Astrocyte (in vitro differentiated cells and primary cell): Measurements from ENCODE around the gene PSMD9. TPM values are rescaled to one million over a fixed set of nuclear protein-coding genes. Genes with fewer than 3 reads are reported as not detected.

ENCODE experiments used
- DNase-seq: peaks from one replicate; pipeline ENCODE4 v3.0.0-alpha.2; 2010; ENCODE audit warnings: low read depth
- FAIRE-seq: peaks from 2 replicates; lab custom pipeline; 2011; peaks lifted over from hg19 to GRCh38; lab: Jason Lieb, UNC
- H2AFZ ChIP-seq: 2 replicates; pipeline ENCODE4 v1.6.0; 2012; ENCODE audit warnings: low read depth, low read length, inconsistent platforms
- H3K27ac ChIP-seq: 2 replicates; pipeline ENCODE4 v1.5.1; 2011; ENCODE audit warnings: low read depth, low read length, inconsistent platforms
- H3K27me3 ChIP-seq: 2 replicates; pipeline ENCODE4 v1.6.0; 2011; ENCODE audit warnings: low read length, inconsistent platforms; ENCODE audit not compliant: insufficient read depth
- H3K36me3 ChIP-seq: 2 replicates; pipeline ENCODE4 v1.5.1; 2011; ENCODE audit warnings: low read length, inconsistent platforms; ENCODE audit not compliant: insufficient read depth
- H3K4me1 ChIP-seq: 2 replicates; pipeline ENCODE4 v1.5.1; 2011; ENCODE audit warnings: low read length, inconsistent platforms; ENCODE audit not compliant: insufficient read depth
- H3K4me2 ChIP-seq: 2 replicates; pipeline ENCODE4 v1.6.0; 2012; ENCODE audit warnings: low read length, inconsistent platforms
- H3K4me3 ChIP-seq: 2 replicates; pipeline ENCODE4 v1.5.1; 2011; ENCODE audit warnings: low read depth, mild to moderate bottlenecking, low read length, inconsistent platforms; ENCODE audit not compliant: insufficient read depth
- H3K79me2 ChIP-seq: 2 replicates; pipeline ENCODE4 v1.6.0; 2012; ENCODE audit warnings: mild to moderate bottlenecking, low read length, inconsistent platforms; ENCODE audit not compliant: insufficient read depth
- H3K9ac ChIP-seq: 2 replicates; pipeline ENCODE4 v1.6.0; 2012; ENCODE audit warnings: mild to moderate bottlenecking, low read length, inconsistent platforms
- H3K9me3 ChIP-seq: 2 replicates; pipeline ENCODE4 v1.5.1; 2012; ENCODE audit warnings: low read depth, mild to moderate bottlenecking, low read length, inconsistent platforms; ENCODE audit not compliant: insufficient read depth
- H4K20me1 ChIP-seq: 2 replicates; pipeline ENCODE4 v1.6.0; 2012; ENCODE audit warnings: low read length, inconsistent platforms; ENCODE audit not compliant: insufficient read depth
- H3K27ac Mint-ChIP-seq: one replicate; pipeline ENCODE4 v1.8.0; 2021; ENCODE audit warnings: mild to moderate bottlenecking, mixed read lengths; ENCODE audit not compliant: unreplicated experiment
- H3K27me3 Mint-ChIP-seq: one replicate; pipeline ENCODE4 v1.8.0; 2021; ENCODE audit warnings: low read depth, mixed read lengths; ENCODE audit not compliant: unreplicated experiment
- H3K36me3 Mint-ChIP-seq: one replicate; pipeline ENCODE4 v1.8.0; 2021; ENCODE audit warnings: low read depth, mixed read lengths; ENCODE audit not compliant: unreplicated experiment
- H3K4me1 Mint-ChIP-seq: one replicate; pipeline ENCODE4 v1.8.0; 2021; ENCODE audit warnings: low read depth, mixed read lengths; ENCODE audit not compliant: unreplicated experiment
- H3K4me3 Mint-ChIP-seq: one replicate; pipeline ENCODE4 v1.8.0; 2021; ENCODE audit warnings: mild to moderate bottlenecking, moderate library complexity, mixed read lengths; ENCODE audit not compliant: unreplicated experiment
- H3K9me3 Mint-ChIP-seq: one replicate; pipeline ENCODE4 v1.8.0; 2021; ENCODE audit warnings: mild to moderate bottlenecking, mixed read lengths; ENCODE audit not compliant: unreplicated experiment
- EZH2 ChIP-seq: IDR thresholded peaks from 2 replicates; pipeline ENCODE4 v1.6.1; 2012; ENCODE audit warnings: mild to moderate bottlenecking, low read length, inconsistent platforms; ENCODE audit not compliant: insufficient read depth
- total RNA-seq: library from RNA; stranded (reverse); gene quantifications from 2 replicates; pipeline ENCODE4 v1.2.1, GENCODE V29; 2021
- TF ChIP-seq, protein P1 (sequence below): IDR thresholded peaks from 2 replicates; pipeline ENCODE4 v1.5.1; 2011; ENCODE audit warnings: low read depth, mild to moderate bottlenecking, inconsistent platforms, low read length, moderate library complexity; ENCODE audit not compliant: insufficient read depth

PSMD9 gene
- total RNA-seq, 1 donor from 2014 or later: 63.4 TPM

DNA sequence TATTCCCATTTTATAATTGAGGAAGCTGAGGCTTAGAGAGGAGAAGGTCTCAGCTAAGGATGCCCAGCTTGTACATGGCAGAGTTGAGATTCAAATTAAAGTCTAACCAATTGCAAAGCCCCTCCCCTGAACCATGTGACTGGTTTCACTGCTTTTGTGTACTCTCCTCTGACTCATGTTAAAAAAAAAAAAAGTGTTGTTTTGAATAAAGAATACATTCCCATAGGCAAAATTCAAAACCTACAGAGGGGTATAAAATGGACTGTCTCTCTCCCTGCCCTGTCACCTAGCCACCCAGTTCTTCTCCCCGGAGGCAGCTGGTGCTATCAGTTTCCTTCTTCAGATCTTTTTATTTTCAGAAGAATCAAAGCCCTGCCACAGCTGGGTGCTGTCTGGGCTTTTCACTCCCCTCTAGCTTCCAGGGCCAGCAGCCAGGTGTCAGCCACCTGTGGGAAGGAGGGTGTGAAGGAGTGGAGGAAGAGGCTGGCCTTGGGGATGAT lies 5.4 kb downstream of the PSMD9 start:
- Histone ChIP-seq H3K27me3 (no peaks in the 10 kb centered on the region), H3K27ac (peak overlapping the region; percentile 59), H3K79me2 (peaks cover 70% of the 10 kb centered on the region), H3K4me1 (peaks cover 14% of the 10 kb centered on the region), H3K9me3 (no peaks in the 10 kb centered on the region), H3K4me3 (no peak overlapping the region), H2AFZ (no peak overlapping the region), H3K9ac (peak overlapping the region; percentile 52), H3K36me3 (peaks cover 20% of the 10 kb centered on the region), H4K20me1 (peaks cover 49% of the 10 kb centered on the region), H3K4me2 (peak overlapping the region; percentile 29)
- FAIRE-seq: no peak
- peak; percentile 58 for DNase-seq
- no peak for TF ChIP-seq EZH2
- TF ChIP-seq, protein P1, sequence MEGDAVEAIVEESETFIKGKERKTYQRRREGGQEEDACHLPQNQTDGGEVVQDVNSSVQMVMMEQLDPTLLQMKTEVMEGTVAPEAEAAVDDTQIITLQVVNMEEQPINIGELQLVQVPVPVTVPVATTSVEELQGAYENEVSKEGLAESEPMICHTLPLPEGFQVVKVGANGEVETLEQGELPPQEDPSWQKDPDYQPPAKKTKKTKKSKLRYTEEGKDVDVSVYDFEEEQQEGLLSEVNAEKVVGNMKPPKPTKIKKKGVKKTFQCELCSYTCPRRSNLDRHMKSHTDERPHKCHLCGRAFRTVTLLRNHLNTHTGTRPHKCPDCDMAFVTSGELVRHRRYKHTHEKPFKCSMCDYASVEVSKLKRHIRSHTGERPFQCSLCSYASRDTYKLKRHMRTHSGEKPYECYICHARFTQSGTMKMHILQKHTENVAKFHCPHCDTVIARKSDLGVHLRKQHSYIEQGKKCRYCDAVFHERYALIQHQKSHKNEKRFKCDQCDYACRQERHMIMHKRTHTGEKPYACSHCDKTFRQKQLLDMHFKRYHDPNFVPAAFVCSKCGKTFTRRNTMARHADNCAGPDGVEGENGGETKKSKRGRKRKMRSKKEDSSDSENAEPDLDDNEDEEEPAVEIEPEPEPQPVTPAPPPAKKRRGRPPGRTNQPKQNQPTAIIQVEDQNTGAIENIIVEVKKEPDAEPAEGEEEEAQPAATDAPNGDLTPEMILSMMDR: no peak
- H3K36me3 Mint-ChIP-seq: peaks cover 7% of the 10 kb centered on the region
- no peaks in the 10 kb centered on the region for H3K27me3 Mint-ChIP-seq
- H3K4me1 Mint-ChIP-seq: peaks cover 23% of the 10 kb centered on the region
- H3K27ac Mint-ChIP-seq: no peak overlapping the region
- H3K4me3 Mint-ChIP-seq: peak overlapping the region; percentile 36
- no peaks in the 10 kb centered on the region for H3K9me3 Mint-ChIP-seq

DNA sequence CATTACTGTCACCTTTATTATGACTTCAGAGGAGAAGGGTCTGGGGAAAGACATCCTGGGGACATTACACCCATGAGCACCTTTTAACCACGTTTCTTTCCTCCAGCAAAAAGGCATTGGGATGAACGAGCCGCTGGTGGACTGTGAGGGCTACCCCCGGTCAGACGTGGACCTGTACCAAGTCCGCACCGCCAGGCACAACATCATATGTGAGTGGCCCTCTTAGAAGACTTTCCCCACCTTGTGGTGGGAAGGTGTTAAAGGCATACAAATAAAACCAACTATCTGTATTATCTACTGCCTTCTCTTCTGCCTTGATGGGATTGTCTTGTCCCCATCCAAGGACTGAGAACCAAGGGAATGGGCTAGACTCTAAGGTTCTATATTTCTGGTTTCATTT lies 6.0 kb downstream of the PSMD9 start:
- H3K4me1 Mint-ChIP-seq: peaks cover 22% of the 10 kb centered on the region
- no peaks in the 10 kb centered on the region for H3K9me3 Mint-ChIP-seq
- no peaks in the 10 kb centered on the region for H3K9me3 ChIP-seq
- peak overlapping the region; percentile 52 for H3K9ac ChIP-seq
- peak overlapping the region; percentile 23 for H3K4me3 Mint-ChIP-seq
- FAIRE-seq (no peak), DNase-seq (peak; percentile 41)
- peaks cover 26% of the 10 kb centered on the region for H3K36me3 ChIP-seq
- peak overlapping the region; percentile 59 for H3K27ac ChIP-seq
- H2AFZ ChIP-seq: no peak overlapping the region
- H3K27me3 ChIP-seq: no peaks in the 10 kb centered on the region
- no peaks in the 10 kb centered on the region for H3K27me3 Mint-ChIP-seq
- H4K20me1 ChIP-seq: peaks cover 47% of the 10 kb centered on the region
- TF ChIP-seq, protein P1: peak; percentile 18
- TF ChIP-seq EZH2: no peak
- H3K4me2 ChIP-seq: peak overlapping the region; percentile 29
- H3K79me2 ChIP-seq: peaks cover 64% of the 10 kb centered on the region
- H3K36me3 Mint-ChIP-seq: peaks cover 7% of the 10 kb centered on the region
- peaks cover 10% of the 10 kb centered on the region for H3K4me1 ChIP-seq
- no peak overlapping the region for H3K4me3 ChIP-seq
- no peak overlapping the region for H3K27ac Mint-ChIP-seq

DNA sequence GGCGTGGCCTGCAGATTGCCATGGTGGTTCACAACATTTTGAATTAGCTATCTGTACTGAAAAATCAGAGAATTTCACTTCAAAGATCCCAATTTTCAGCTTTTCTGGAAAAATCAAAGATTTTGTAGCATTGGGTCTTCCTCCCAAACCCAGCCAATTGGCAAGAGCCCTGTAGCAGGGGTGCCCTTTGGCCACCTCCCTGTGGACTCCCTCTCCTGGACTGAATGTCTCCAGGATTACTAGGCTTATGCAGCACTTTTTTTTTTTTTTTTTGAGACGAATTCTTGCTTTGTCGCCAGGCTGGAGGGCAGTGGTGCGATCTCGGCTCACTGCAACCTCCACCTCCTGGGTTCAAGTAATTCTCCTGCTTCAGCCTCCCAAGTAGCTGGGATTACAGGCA lies 9.7 kb downstream of the PSMD9 start:
- Mint-ChIP-seq H3K27ac (no peak overlapping the region), H3K4me1 (peaks cover 17% of the 10 kb centered on the region), H3K9me3 (no peaks in the 10 kb centered on the region), H3K4me3 (no peak overlapping the region), H3K27me3 (no peaks in the 10 kb centered on the region), H3K36me3 (peaks cover 13% of the 10 kb centered on the region)
- peaks cover 5% of the 10 kb centered on the region for H3K4me1 ChIP-seq
- H2AFZ ChIP-seq: no peak overlapping the region
- no peak overlapping the region for H3K27ac ChIP-seq
- H3K9me3 ChIP-seq: no peaks in the 10 kb centered on the region
- DNase-seq: no peak
- H3K36me3 ChIP-seq: peaks cover 50% of the 10 kb centered on the region
- H3K4me2 ChIP-seq: no peak overlapping the region
- H3K79me2 ChIP-seq: peaks cover 34% of the 10 kb centered on the region
- no peak for TF ChIP-seq EZH2
- TF ChIP-seq, protein P1: no peak
- FAIRE-seq: no peak
- no peaks in the 10 kb centered on the region for H3K27me3 ChIP-seq
- no peak overlapping the region for H3K4me3 ChIP-seq
- peaks cover 42% of the 10 kb centered on the region for H4K20me1 ChIP-seq
- H3K9ac ChIP-seq: no peak overlapping the region
